Measurements from ENCODE around the gene LMOD1.
"Not testable (repeated sequence)": the region's sequence is repeated elsewhere in the genome, so short reads cannot be mapped to it uniquely, and the experiment has no call there.

Gene LMOD1

GRCh38 chr1:201890806-201891450, 55.4 kb downstream of the LMOD1 start:
- no peak for DNase-seq

GRCh38 chr1:201890223-201890622, 56.1 kb downstream of the LMOD1 start:
- DNase-seq, result no peak

GRCh38 chr1:201889090-201889968, 57.0 kb downstream of the LMOD1 start:
- no peak for DNase-seq

- DNase-seq, result no peak
Measured at GRCh38 chr1:201888282-201889089, 57.9 kb downstream of the LMOD1 start, which contains the start of gene SHISA4. Gene SHISA4 (plus strand): TSS chr1:201888898. CDS start chr1:201888995, 97 bp downstream.

GRCh38 chr1:201887116-201887866, 59.1 kb downstream of the LMOD1 start:
- DNase-seq, result no peak

GRCh38 chr1:201886103-201886885, 60.1 kb downstream of the LMOD1 start:
- no peak for DNase-seq

GRCh38 chr1:201885531-201886075, 60.7 kb downstream of the LMOD1 start:
- DNase-seq, result no peak

GRCh38 chr1:201884425-201884824, 61.9 kb downstream of the LMOD1 start:
- DNase-seq, result no peak

GRCh38 chr1:201883786-201884185, 62.6 kb downstream of the LMOD1 start:
- DNase-seq, result no peak

- no peak for DNase-seq
Measured at GRCh38 chr1:201883266-201883665, 63.1 kb downstream of the LMOD1 start.

- no peak for DNase-seq
Measured at GRCh38 chr1:201882665-201883132, 63.6 kb downstream of the LMOD1 start.

- DNase-seq, result no peak
Measured at GRCh38 chr1:201881617-201882016, 64.7 kb downstream of the LMOD1 start.

- no peak for DNase-seq
Measured at GRCh38 chr1:201880928-201881571, 65.3 kb downstream of the LMOD1 start.

GRCh38 chr1:201877877-201878401, 68.4 kb downstream of the LMOD1 start:
- DNase-seq, result no peak

GRCh38 chr1:201876148-201876818, 70.1 kb downstream of the LMOD1 start:
- no peak for DNase-seq

GRCh38 chr1:201874672-201875071, 71.7 kb downstream of the LMOD1 start:
- DNase-seq, result no peak

GRCh38 chr1:201870397-201870796, 76.0 kb downstream of the LMOD1 start:
- DNase-seq, result no peak

- DNase-seq, result no peak
Measured at GRCh38 chr1:201861448-201861847, 84.9 kb downstream of the LMOD1 start.

GRCh38 chr1:201859424-201859823, 86.9 kb downstream of the LMOD1 start:
- no peak for DNase-seq

GRCh38 chr1:201856722-201857121, 89.6 kb downstream of the LMOD1 start:
- DNase-seq, result not testable (repeated sequence)

Data from activated CD4-positive, alpha-beta T cell treated with anti-CD3 and anti-CD28 coated beads for 4 hours (primary cell).